Heart left ventricle (tissue), 13 donors: ENCODE measurements around the gene WNT16.

ENCODE experiments used
- POLR2A ChIP-seq, 2 donors: fragments of 450-650 bp; IDR thresholded peaks; one replicate each; pipeline ENCODE4 v1.6.1; 2017; ENCODE audit warnings: antibody characterized with exemption in 2 of 2, mild to moderate bottlenecking in 2 of 2, moderate library complexity in 2 of 2
- TF ChIP-seq, protein P1 (sequence below), 12 donors: fragments of 200-600 bp; sonication (generic) in 4 of 12; IDR thresholded peaks; one replicate each; pipeline versions ENCODE4 v1.5.0 to v1.8.0; 2018 to 2022; ENCODE audit warnings: antibody characterized with exemption in 12 of 12, mild to moderate bottlenecking in 5 of 12
- donor health status: ischemic (EF 13 %, LVEDD 7.1; RV severe dilation, severe dysfunction).
- donor health status: DM: no; HTN: yes; CAD: no.
- donor health status: DM: no; HTN: no; CAD: no.
- donor health status: ischemic (EF 25% LVEDD 6.9; RV normal size, moderate dysfunction).
- donor health status: ischemic (EF 25% LVEDD 5.7; RV mildly dilated, moderate dysfunction).
- donor health status: ischemic (EF 35%, LVEDD 5.7; RV mildly dilated, moderate dysfunction).
- donor health status: nonischemic (EF 11% LVEDD 7.7; RV severe dilation, severe dysfunction).
- donor health status: DM: yes; HTN: yes; CAD: no.
- donor health status: PGD.
- donor health status: ischemic (EF 29% LVEDD 5.4; RV normal size, mild dysfunction).
- donor health status: nonischemic (EF 23%, LVEDD 6.1; RV moderate dilation, normal function).

DNA sequence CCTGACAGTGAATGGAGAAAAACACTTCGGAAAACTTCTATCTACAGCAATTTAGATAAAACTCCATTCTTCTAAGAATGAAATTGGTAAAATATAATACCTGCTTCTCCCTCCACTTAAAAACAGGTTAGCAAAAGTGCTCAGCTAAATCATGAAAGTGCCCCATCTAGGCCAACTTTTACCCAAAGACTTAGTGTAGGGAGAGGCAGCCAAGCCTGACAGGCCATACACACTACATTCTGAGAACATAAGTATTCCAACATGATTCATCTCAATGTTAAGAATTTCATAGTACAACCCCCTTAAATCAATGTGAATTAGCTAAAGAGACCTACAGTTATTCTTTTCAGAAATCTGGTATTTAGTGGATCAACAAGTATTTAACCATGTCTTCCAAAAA lies 60.1 kb downstream of the WNT16 start:
- TF ChIP-seq, protein P1, sequence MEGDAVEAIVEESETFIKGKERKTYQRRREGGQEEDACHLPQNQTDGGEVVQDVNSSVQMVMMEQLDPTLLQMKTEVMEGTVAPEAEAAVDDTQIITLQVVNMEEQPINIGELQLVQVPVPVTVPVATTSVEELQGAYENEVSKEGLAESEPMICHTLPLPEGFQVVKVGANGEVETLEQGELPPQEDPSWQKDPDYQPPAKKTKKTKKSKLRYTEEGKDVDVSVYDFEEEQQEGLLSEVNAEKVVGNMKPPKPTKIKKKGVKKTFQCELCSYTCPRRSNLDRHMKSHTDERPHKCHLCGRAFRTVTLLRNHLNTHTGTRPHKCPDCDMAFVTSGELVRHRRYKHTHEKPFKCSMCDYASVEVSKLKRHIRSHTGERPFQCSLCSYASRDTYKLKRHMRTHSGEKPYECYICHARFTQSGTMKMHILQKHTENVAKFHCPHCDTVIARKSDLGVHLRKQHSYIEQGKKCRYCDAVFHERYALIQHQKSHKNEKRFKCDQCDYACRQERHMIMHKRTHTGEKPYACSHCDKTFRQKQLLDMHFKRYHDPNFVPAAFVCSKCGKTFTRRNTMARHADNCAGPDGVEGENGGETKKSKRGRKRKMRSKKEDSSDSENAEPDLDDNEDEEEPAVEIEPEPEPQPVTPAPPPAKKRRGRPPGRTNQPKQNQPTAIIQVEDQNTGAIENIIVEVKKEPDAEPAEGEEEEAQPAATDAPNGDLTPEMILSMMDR (IDR thresholded peaks at IDR 0.05), result no peak
- no peak for TF ChIP-seq POLR2A (IDR thresholded peaks at IDR 0.05)
